Measurements from ENCODE around the gene NGFR.

DNA sequence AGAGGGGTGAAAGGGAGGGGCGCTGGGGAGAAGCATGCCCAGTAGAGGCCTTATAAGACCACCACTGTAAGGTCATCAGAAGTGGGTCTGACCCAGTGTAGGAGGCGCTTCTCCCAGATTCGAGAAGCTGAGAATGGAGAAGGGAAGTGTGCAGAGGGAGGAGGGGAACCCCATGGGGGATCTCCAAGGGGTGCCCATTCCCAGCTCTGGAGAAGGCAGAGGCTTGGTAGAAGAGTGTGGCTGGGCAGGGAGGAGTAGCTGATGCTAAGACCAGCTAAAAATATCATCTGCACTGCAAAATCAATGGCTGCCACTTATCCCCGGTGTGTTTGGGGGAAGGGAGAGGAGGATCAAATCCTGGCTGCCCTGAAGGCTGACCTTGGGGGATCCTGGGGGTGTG is 7.2 kb downstream of the NGFR start:
- TF ChIP-seq ZSCAN16 (tag by site-specific recombination; IDR thresholded peaks at IDR 0.05) (no peak), PRDM1 (tag by site-specific recombination; IDR thresholded peaks at IDR 0.05) (no peak)
- TF ChIP-seq, protein P1, sequence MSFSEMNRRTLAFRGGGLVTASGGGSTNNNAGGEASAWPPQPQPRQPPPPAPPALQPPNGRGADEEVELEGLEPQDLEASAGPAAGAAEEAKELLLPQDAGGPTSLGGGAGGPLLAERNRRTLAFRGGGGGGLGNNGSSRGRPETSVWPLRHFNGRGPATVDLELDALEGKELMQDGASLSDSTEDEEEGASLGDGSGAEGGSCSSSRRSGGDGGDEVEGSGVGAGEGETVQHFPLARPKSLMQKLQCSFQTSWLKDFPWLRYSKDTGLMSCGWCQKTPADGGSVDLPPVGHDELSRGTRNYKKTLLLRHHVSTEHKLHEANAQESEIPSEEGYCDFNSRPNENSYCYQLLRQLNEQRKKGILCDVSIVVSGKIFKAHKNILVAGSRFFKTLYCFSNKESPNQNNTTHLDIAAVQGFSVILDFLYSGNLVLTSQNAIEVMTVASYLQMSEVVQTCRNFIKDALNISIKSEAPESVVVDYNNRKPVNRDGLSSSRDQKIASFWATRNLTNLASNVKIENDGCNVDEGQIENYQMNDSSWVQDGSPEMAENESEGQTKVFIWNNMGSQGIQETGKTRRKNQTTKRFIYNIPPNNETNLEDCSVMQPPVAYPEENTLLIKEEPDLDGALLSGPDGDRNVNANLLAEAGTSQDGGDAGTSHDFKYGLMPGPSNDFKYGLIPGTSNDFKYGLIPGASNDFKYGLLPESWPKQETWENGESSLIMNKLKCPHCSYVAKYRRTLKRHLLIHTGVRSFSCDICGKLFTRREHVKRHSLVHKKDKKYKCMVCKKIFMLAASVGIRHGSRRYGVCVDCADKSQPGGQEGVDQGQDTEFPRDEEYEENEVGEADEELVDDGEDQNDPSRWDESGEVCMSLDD (tag by site-specific recombination; IDR thresholded peaks at IDR 0.05) = no peak
- TF ChIP-seq, protein P2, sequence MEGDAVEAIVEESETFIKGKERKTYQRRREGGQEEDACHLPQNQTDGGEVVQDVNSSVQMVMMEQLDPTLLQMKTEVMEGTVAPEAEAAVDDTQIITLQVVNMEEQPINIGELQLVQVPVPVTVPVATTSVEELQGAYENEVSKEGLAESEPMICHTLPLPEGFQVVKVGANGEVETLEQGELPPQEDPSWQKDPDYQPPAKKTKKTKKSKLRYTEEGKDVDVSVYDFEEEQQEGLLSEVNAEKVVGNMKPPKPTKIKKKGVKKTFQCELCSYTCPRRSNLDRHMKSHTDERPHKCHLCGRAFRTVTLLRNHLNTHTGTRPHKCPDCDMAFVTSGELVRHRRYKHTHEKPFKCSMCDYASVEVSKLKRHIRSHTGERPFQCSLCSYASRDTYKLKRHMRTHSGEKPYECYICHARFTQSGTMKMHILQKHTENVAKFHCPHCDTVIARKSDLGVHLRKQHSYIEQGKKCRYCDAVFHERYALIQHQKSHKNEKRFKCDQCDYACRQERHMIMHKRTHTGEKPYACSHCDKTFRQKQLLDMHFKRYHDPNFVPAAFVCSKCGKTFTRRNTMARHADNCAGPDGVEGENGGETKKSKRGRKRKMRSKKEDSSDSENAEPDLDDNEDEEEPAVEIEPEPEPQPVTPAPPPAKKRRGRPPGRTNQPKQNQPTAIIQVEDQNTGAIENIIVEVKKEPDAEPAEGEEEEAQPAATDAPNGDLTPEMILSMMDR (tag by site-specific recombination; IDR thresholded peaks at IDR 0.05) = no peak
- TF ChIP-seq, protein P3, sequence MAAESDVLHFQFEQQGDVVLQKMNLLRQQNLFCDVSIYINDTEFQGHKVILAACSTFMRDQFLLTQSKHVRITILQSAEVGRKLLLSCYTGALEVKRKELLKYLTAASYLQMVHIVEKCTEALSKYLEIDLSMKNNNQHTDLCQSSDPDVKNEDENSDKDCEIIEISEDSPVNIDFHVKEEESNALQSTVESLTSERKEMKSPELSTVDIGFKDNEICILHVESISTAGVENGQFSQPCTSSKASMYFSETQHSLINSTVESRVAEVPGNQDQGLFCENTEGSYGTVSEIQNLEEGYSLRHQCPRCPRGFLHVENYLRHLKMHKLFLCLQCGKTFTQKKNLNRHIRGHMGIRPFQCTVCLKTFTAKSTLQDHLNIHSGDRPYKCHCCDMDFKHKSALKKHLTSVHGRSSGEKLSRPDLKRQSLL (tag by site-specific recombination; IDR thresholded peaks at IDR 0.05) = no peak

All from HEK293 (cell line).